ENCODE results near the gene DIS3L2.

The DIS3L2 gene

DNA sequence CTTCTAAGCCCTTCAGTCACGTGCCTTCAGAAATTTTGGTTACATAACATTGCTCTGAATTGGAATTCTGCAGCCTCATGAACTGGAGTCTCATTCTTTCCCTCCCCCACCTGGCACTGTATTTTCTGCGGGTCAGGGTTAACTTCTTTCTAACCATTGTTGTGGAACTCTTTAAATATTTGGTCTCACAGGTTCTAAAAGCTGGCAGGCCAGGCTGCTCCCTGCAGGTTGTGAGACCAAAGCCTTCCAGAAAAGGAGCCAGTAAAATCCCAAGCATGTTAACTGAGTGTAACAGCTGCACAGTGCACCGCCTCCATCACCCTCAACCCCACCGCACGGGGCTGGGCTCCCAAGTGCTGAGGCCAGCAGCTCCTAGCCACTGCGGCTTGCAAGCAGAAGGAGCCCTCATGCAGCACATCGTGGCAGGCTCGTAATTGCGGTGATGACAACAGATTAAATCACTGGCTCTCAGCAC lies 243.0 kb downstream of the DIS3L2 start:
- TF ChIP-seq ZNF565 (CRISPR knock-in tag; conservative IDR thresholded peaks at IDR 0.05; ENCODE audit: low read depth), result no peak
- TF ChIP-seq ZC3H10 (CRISPR knock-in tag; IDR thresholded peaks at IDR 0.05), result no peak
- no peak for TF ChIP-seq ZFP3 (CRISPR knock-in tag; IDR thresholded peaks at IDR 0.05)
- no peak for ATAC-seq

DNA sequence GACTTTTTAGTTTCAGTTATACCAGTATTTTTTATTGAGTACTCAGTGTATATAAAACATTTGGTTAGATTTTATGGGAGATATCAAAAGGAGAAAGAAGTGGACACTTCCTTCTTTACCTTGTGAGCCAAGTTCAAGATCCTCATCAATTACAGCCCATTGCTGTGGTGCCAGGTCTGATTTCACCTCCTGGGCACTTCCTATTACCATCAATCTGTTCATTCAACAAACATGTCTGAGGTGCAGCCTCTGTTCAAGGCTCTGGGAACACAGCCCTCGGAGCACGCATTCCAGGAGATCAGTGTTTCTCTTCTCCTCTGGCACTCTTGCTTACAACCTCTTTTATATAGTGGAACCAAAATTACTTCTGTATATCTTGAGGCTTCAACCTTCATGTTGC lies 245.7 kb downstream of the DIS3L2 start:
- no peak for ATAC-seq
- TF ChIP-seq CSRNP3 (CRISPR knock-in tag; IDR thresholded peaks at IDR 0.05), result no peak
- TF ChIP-seq, protein P1, sequence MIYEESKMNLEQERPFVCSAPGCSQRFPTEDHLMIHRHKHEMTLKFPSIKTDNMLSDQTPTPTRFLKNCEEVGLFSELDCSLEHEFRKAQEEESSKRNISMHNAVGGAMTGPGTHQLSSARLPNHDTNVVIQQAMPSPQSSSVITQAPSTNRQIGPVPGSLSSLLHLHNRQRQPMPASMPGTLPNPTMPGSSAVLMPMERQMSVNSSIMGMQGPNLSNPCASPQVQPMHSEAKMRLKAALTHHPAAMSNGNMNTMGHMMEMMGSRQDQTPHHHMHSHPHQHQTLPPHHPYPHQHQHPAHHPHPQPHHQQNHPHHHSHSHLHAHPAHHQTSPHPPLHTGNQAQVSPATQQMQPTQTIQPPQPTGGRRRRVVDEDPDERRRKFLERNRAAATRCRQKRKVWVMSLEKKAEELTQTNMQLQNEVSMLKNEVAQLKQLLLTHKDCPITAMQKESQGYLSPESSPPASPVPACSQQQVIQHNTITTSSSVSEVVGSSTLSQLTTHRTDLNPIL (CRISPR knock-in tag; IDR thresholded peaks at IDR 0.05; ENCODE audit: low read depth), result no peak
- no peak for TF ChIP-seq SNAI2 (CRISPR knock-in tag; IDR thresholded peaks at IDR 0.05)

- TF ChIP-seq ZFP3 (CRISPR knock-in tag; IDR thresholded peaks at IDR 0.05), result no peak
- no peak for TF ChIP-seq CSDC2 (CRISPR knock-in tag; IDR thresholded peaks at IDR 0.05)
- no peak for TF ChIP-seq ZNF8 (CRISPR knock-in tag; IDR thresholded peaks at IDR 0.05)
- TF ChIP-seq TOX (CRISPR knock-in tag; IDR thresholded peaks at IDR 0.05; ENCODE audit: borderline replicate concordance), result no peak
- TF ChIP-seq PPARA (CRISPR knock-in tag; IDR thresholded peaks at IDR 0.05; ENCODE audit: borderline replicate concordance), result no peak
- TF ChIP-seq OSR1 (CRISPR knock-in tag; IDR thresholded peaks at IDR 0.05), result no peak
- no peak for TF ChIP-seq ARNTL (CRISPR knock-in tag; IDR thresholded peaks at IDR 0.05; ENCODE audit: borderline replicate concordance, low read depth)
- TF ChIP-seq BACH2 (CRISPR knock-in tag; IDR thresholded peaks at IDR 0.05; ENCODE audit: borderline replicate concordance), result no peak
- TF ChIP-seq ZNF70 (CRISPR knock-in tag; IDR thresholded peaks at IDR 0.05), result no peak
- no peak for TF ChIP-seq SNAI2 (CRISPR knock-in tag; IDR thresholded peaks at IDR 0.05)
- no peak for TF ChIP-seq POU6F1 (CRISPR knock-in tag; IDR thresholded peaks at IDR 0.05; ENCODE audit: borderline replicate concordance, low read depth)
- TF ChIP-seq, protein P1 (CRISPR knock-in tag; IDR thresholded peaks at IDR 0.05; ENCODE audit: low read depth), result no peak
- TF ChIP-seq TCF4 (CRISPR knock-in tag; IDR thresholded peaks at IDR 0.05; ENCODE audit: borderline replicate concordance), result no peak
- TF ChIP-seq CSRNP3 (CRISPR knock-in tag; IDR thresholded peaks at IDR 0.05), result no peak
- no peak for TF ChIP-seq RARB (CRISPR knock-in tag; IDR thresholded peaks at IDR 0.05)
- TF ChIP-seq PATZ1 (CRISPR knock-in tag; IDR thresholded peaks at IDR 0.05; ENCODE audit: borderline replicate concordance), result no peak
- TF ChIP-seq GLIS3 (CRISPR knock-in tag; IDR thresholded peaks at IDR 0.05), result no peak
- TF ChIP-seq, protein P2, sequence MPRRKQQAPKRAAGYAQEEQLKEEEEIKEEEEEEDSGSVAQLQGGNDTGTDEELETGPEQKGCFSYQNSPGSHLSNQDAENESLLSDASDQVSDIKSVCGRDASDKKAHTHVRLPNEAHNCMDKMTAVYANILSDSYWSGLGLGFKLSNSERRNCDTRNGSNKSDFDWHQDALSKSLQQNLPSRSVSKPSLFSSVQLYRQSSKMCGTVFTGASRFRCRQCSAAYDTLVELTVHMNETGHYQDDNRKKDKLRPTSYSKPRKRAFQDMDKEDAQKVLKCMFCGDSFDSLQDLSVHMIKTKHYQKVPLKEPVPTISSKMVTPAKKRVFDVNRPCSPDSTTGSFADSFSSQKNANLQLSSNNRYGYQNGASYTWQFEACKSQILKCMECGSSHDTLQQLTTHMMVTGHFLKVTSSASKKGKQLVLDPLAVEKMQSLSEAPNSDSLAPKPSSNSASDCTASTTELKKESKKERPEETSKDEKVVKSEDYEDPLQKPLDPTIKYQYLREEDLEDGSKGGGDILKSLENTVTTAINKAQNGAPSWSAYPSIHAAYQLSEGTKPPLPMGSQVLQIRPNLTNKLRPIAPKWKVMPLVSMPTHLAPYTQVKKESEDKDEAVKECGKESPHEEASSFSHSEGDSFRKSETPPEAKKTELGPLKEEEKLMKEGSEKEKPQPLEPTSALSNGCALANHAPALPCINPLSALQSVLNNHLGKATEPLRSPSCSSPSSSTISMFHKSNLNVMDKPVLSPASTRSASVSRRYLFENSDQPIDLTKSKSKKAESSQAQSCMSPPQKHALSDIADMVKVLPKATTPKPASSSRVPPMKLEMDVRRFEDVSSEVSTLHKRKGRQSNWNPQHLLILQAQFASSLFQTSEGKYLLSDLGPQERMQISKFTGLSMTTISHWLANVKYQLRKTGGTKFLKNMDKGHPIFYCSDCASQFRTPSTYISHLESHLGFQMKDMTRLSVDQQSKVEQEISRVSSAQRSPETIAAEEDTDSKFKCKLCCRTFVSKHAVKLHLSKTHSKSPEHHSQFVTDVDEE (CRISPR knock-in tag; IDR thresholded peaks at IDR 0.05), result no peak
- TF ChIP-seq ZFP30 (CRISPR knock-in tag; IDR thresholded peaks at IDR 0.05), result no peak
- no peak for TF ChIP-seq ZNF565 (CRISPR knock-in tag; conservative IDR thresholded peaks at IDR 0.05; ENCODE audit: low read depth)
- no peak for ATAC-seq
Measured at GRCh38 chr2:232210306-232210705, 248.8 kb downstream of the DIS3L2 start.

Measured in SK-N-SH treated with all-trans-retinoic acid at 6 μM for 48 hours (cell line).